GM12878 (cell line): ENCODE data around the gene COG4.

Source experiments
- EZH2 ChIP-seq: IDR thresholded peaks from 2 replicates; pipeline ENCODE4 v1.6.1; 2012; ENCODE audit warnings: low read depth, mild to moderate bottlenecking, control low read depth, inconsistent platforms, low read length, borderline replicate concordance; ENCODE audit not compliant: control insufficient read depth
- MAX ChIP-seq: IDR thresholded peaks from 2 replicates; pipeline ENCODE4 v1.6.1; 2012; ENCODE audit warnings: low read depth, low read length, improper control_type of control experiment
- MYC ChIP-seq: IDR thresholded peaks from 2 replicates; pipeline ENCODE4 v1.6.1; 2011; ENCODE audit warnings: mild to moderate bottlenecking, low read length, moderate library complexity, inconsistent platforms; ENCODE audit not compliant: insufficient read depth, insufficient replicate concordance, insufficient read length, severe bottlenecking
- RELA ChIP-seq: fragments of 450-650 bp; IDR thresholded peaks from 2 replicates; pipeline ENCODE4 v1.8.0; 2014; ENCODE audit warnings: borderline replicate concordance; ENCODE audit not compliant: partially characterized antibody
- ZZZ3 ChIP-seq: IDR thresholded peaks from 2 replicates; pipeline ENCODE4 v1.6.1; 2011; ENCODE audit warnings: low read depth; ENCODE audit not compliant: control insufficient read depth, insufficient read length
- TF ChIP-seq, protein P1 (sequence below), 3 experiments: IDR thresholded peaks in 2 of 3; conservative IDR thresholded peaks in 1 of 3; 2 replicates each; pipeline ENCODE4 v1.5.1; 2011; ENCODE audit warnings: low read depth in 3 of 3, low read length in 3 of 3, mild to moderate bottlenecking in 3 of 3, control low read depth in 2 of 3, moderate library complexity in 2 of 3, inconsistent platforms in 1 of 3, mixed read lengths in 1 of 3; ENCODE audit not compliant: control insufficient read depth in 2 of 3, insufficient read depth in 1 of 3; ENCODE audit errors: extremely low read depth in 1 of 3

- TF ChIP-seq ZZZ3, result no peak
- no peak for TF ChIP-seq RELA
- no peak for TF ChIP-seq EZH2
- TF ChIP-seq, protein P1, sequence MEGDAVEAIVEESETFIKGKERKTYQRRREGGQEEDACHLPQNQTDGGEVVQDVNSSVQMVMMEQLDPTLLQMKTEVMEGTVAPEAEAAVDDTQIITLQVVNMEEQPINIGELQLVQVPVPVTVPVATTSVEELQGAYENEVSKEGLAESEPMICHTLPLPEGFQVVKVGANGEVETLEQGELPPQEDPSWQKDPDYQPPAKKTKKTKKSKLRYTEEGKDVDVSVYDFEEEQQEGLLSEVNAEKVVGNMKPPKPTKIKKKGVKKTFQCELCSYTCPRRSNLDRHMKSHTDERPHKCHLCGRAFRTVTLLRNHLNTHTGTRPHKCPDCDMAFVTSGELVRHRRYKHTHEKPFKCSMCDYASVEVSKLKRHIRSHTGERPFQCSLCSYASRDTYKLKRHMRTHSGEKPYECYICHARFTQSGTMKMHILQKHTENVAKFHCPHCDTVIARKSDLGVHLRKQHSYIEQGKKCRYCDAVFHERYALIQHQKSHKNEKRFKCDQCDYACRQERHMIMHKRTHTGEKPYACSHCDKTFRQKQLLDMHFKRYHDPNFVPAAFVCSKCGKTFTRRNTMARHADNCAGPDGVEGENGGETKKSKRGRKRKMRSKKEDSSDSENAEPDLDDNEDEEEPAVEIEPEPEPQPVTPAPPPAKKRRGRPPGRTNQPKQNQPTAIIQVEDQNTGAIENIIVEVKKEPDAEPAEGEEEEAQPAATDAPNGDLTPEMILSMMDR (IDR thresholded peaks at IDR 0.05 in 2 of 3, conservative IDR thresholded peaks at IDR 0.05 in 1 of 3; ENCODE audit: control insufficient read depth in 2 of 3, extremely low read depth in 1 of 3, insufficient read depth in 1 of 3, low read depth in 3 of 3, low read length in 3 of 3), result no peak
- TF ChIP-seq MAX, result no peak
- no peak for TF ChIP-seq MYC
Measured at GRCh38 chr16:70438585-70438968, 84.8 kb downstream of the COG4 start.
